ENCODE data around the gene LAMA2. TPM values are rescaled to one million over a fixed set of nuclear protein-coding genes. Genes with fewer than 3 reads are reported as not detected.

LAMA2 gene
- total RNA-seq, 1 donor from 2014 or later: 0.47 TPM

DNA sequence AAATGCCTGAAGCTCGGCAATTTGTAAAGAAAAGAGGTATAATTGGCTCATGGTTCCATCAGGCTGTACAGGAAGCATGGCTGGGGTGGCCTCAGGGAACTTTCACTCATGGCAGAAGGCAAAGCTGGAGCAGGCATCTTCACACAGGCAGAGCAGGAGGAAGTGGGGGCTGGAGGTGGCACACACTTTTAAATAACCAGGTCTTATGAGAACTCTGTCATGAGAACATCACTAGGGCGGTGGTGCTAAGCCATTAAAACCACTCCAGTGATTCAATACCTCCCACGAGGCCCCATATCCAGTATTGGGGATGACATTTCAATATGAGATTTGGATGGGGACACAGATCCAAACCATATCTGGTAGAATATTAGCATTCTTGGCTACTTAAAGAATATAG lies 481.8 kb downstream of the LAMA2 start:
- peaks cover 11% of the 10 kb centered on the region for H3K4me1 Mint-ChIP-seq
- intact Hi-C loops (cut with micrococcal nuclease): no loop called here
- DNase-seq: peak; percentile 15
- no peaks in the 10 kb centered on the region for H3K9me3 Mint-ChIP-seq
- no peaks in the 10 kb centered on the region for H3K36me3 Mint-ChIP-seq (ENCODE audit: low read depth)
- H3K27ac Mint-ChIP-seq: no peak overlapping the region
- H3K27me3 Mint-ChIP-seq: peaks cover 7% of the 10 kb centered on the region
- H3K4me3 Mint-ChIP-seq: no peak overlapping the region

DNA sequence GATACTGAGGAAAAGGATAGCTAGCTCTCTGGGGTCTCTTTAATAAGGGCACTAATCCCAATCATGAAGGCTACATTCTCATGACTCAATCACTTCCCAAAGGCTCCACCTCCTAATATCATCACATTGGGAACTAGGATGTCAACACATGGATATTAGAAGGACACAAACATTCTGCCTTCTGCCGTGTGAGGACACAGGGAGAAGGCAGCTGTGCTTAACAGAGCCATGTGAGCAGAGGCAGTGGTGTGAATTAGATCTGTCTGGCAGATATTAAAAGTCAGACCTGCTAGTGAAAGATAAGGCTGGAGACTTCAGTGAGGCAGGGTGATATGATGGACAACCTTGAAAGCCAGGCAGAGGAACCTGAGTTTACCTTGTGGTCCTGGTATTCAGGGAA lies 485.1 kb downstream of the LAMA2 start:
- intact Hi-C loops (cut with micrococcal nuclease): no loop called here
- H3K27me3 Mint-ChIP-seq: no peaks in the 10 kb centered on the region
- H3K4me3 Mint-ChIP-seq: no peak overlapping the region
- no peaks in the 10 kb centered on the region for H3K9me3 Mint-ChIP-seq
- peaks cover 19% of the 10 kb centered on the region for H3K4me1 Mint-ChIP-seq
- peak; percentile 50 for DNase-seq
- H3K27ac Mint-ChIP-seq: no peak overlapping the region
- no peaks in the 10 kb centered on the region for H3K36me3 Mint-ChIP-seq (ENCODE audit: low read depth)

DNA sequence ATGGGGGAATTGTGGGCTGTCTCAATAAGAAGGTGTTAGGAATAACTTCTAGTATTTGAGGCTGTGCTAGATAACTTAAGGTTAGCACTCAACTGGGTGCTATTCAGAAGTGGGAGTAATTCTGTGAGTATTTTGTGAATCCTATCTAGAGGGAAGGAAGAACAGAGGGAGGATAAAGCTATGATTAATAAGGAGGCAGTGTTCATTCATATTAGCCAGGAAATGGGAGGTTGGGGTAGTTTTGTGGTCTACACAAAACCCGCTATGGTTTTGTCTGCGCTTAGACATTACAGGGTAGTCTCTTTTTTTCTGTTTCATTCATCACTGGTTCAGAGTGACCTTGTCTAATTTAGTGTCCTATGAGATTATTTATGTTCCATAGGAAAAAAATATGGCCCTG lies 486.0 kb downstream of the LAMA2 start:
- no peaks in the 10 kb centered on the region for H3K27me3 Mint-ChIP-seq
- no peaks in the 10 kb centered on the region for H3K9me3 Mint-ChIP-seq
- intact Hi-C loops (cut with micrococcal nuclease): no loop called here
- peaks cover 19% of the 10 kb centered on the region for H3K4me1 Mint-ChIP-seq
- DNase-seq: peak; percentile 37
- H3K36me3 Mint-ChIP-seq (ENCODE audit: low read depth): no peaks in the 10 kb centered on the region
- H3K27ac Mint-ChIP-seq: no peak overlapping the region
- H3K4me3 Mint-ChIP-seq: no peak overlapping the region

DNA sequence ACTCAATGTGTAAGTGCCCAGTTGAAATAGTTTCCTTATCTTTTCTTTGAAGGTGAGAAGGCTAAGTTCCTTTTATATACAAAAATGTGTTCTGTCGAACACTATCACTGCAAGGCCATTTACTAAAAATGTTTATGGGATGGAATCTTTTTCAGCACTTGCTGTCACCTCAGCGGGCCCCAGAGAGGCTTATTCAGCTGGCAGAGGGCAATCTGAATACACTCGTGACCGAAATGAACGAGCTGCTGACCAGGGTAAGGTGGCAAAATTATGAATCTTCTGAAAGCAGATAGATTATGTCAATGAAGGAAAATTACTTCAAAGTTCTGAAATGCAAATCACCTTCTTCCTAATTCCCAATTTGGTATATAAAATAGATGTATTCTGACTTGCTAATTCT lies 486.8 kb downstream of the LAMA2 start:
- no peak overlapping the region for H3K4me3 Mint-ChIP-seq
- DNase-seq: peak; percentile 38
- H3K27ac Mint-ChIP-seq: no peak overlapping the region
- H3K4me1 Mint-ChIP-seq: peaks cover 17% of the 10 kb centered on the region
- no peaks in the 10 kb centered on the region for H3K9me3 Mint-ChIP-seq
- no peaks in the 10 kb centered on the region for H3K27me3 Mint-ChIP-seq
- no peaks in the 10 kb centered on the region for H3K36me3 Mint-ChIP-seq (ENCODE audit: low read depth)
- intact Hi-C loops (cut with micrococcal nuclease): no loop called here

DNA sequence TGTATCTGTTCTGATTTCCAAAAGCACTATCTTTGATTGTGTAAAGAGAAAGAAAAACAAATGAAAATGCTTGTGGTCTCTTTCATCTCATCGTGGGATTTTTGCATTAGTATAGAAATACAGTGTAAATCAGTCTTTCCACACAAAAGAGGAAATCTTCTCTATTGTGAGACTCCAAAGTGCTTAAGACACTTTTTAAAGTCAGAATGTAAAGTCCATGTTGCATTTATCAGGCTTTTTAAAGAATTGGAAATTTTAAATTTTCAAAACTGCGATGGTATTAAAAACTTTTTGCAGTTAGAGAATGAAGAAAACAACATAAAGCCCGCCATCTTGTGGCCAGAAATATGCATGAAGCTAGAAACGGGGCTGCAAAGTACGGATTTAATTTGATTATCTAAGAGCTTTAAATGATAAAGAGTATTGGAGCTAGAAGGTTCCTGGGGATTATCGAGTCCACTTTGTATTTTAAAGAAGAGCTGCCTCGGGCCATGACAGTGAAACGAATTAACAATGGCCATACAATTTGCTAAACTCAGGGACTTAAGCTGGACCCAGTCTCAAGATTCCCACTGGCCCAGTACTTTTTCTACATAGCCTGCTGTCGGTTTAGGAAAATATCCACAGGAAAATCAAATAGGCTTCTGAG lies 487.5 kb downstream of the LAMA2 start:
- H3K4me3 Mint-ChIP-seq: peak overlapping the region; percentile 24
- no peaks in the 10 kb centered on the region for H3K9me3 Mint-ChIP-seq
- DNase-seq: peak; percentile 79
- peaks cover 17% of the 10 kb centered on the region for H3K4me1 Mint-ChIP-seq
- intact Hi-C loops (cut with micrococcal nuclease): no loop called here
- H3K36me3 Mint-ChIP-seq (ENCODE audit: low read depth): no peaks in the 10 kb centered on the region
- no peaks in the 10 kb centered on the region for H3K27me3 Mint-ChIP-seq
- H3K27ac Mint-ChIP-seq: no peak overlapping the region

DNA sequence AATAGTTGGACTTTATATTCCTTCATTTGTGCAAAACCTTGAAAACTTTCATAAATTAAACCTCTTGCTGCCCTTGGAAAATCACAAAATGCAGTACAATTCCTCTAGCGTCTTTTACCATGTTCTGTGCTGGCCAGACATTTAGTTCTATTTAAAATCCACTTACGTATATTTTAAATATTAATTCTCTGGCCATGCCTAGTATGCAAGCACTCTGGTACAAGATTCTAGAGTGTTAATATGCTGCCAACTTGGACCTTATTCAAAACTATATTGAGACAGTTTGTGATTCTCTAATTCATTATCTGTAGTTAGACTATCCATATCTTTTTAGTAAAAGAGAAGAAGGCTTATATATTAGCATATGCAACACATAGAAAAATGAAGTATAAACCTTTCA lies 498.9 kb downstream of the LAMA2 start:
- no peaks in the 10 kb centered on the region for H3K36me3 Mint-ChIP-seq (ENCODE audit: low read depth)
- H3K9me3 Mint-ChIP-seq: peaks cover 4% of the 10 kb centered on the region
- H3K4me1 Mint-ChIP-seq: no peaks in the 10 kb centered on the region
- H3K27me3 Mint-ChIP-seq: peaks cover 9% of the 10 kb centered on the region
- DNase-seq: no peak
- intact Hi-C loops (cut with micrococcal nuclease): no loop called here
- no peak overlapping the region for H3K4me3 Mint-ChIP-seq
- no peak overlapping the region for H3K27ac Mint-ChIP-seq

DNA sequence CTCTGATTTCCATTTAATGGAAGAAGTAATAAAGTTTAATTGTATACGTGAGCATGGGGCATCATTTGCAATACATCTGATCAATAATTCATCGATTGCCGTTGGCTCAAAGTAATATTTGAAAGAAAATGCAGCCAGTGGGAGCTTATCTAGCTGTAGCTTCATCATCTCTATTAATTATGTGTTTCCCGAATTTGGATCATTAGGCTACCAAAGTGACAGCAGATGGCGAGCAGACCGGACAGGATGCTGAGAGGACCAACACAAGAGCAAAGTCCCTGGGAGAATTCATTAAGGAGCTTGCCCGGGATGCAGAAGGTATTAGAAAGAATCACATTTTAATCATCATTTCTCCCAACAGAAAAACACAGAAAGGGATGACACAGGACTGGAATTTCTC lies 500.0 kb downstream of the LAMA2 start:
- DNase-seq: no peak
- no peaks in the 10 kb centered on the region for H3K4me1 Mint-ChIP-seq
- H3K27me3 Mint-ChIP-seq: peaks cover 10% of the 10 kb centered on the region
- no peak overlapping the region for H3K27ac Mint-ChIP-seq
- no peak overlapping the region for H3K4me3 Mint-ChIP-seq
- intact Hi-C loops (cut with micrococcal nuclease): no loop called here
- no peaks in the 10 kb centered on the region for H3K36me3 Mint-ChIP-seq (ENCODE audit: low read depth)
- peaks cover 7% of the 10 kb centered on the region for H3K9me3 Mint-ChIP-seq

DNA sequence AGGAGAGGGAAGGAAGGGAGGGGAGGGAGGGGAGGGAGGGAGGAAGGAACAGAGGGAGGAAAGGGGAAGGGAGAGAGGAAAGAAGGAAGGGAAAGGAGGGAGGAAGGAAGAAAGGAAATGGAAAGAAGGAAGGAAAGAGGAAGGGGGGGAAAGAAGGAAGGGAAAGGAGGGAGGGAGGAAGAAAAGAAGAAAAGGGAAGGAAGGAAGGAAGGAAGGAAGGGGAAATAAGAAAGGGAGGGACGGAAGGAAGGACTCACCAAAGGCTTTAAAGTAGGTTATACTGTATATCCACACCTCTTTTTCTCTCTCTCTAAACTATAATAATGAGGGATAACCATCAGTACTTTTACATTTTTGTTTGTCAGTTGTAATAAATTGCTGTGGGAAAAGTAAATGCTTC lies 502.2 kb downstream of the LAMA2 start:
- peaks cover 10% of the 10 kb centered on the region for H3K27me3 Mint-ChIP-seq
- H3K9me3 Mint-ChIP-seq: peaks cover 10% of the 10 kb centered on the region
- DNase-seq: no peak
- no peak overlapping the region for H3K27ac Mint-ChIP-seq
- no peaks in the 10 kb centered on the region for H3K36me3 Mint-ChIP-seq (ENCODE audit: low read depth)
- intact Hi-C loops (cut with micrococcal nuclease): no loop called here
- H3K4me3 Mint-ChIP-seq: no peak overlapping the region
- no peaks in the 10 kb centered on the region for H3K4me1 Mint-ChIP-seq

DNA sequence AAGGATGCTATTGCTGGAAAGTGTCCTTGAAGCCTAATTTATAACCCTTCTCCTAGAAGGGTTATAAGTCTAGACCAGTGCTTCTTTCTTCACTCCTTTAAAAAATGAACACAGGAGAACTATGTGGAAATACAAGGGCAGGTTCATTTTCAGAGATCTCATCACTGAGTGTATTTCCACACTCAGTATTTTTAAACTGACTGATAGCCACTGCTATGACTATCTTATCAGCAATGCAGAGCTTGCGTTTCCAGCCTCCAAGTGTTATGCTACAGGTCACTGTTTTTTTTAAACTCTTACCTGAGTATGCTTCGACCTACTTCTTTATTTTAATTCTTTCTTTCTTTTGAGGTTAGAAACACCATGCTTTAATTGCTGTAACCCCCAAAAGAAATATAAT lies 508.0 kb downstream of the LAMA2 start:
- no peak for DNase-seq
- H3K9me3 Mint-ChIP-seq: peaks cover 6% of the 10 kb centered on the region
- no peak overlapping the region for H3K27ac Mint-ChIP-seq
- no peak overlapping the region for H3K4me3 Mint-ChIP-seq
- no peaks in the 10 kb centered on the region for H3K4me1 Mint-ChIP-seq
- H3K36me3 Mint-ChIP-seq (ENCODE audit: low read depth): no peaks in the 10 kb centered on the region
- H3K27me3 Mint-ChIP-seq: peaks cover 5% of the 10 kb centered on the region
- intact Hi-C loops (cut with micrococcal nuclease): no loop called here

DNA sequence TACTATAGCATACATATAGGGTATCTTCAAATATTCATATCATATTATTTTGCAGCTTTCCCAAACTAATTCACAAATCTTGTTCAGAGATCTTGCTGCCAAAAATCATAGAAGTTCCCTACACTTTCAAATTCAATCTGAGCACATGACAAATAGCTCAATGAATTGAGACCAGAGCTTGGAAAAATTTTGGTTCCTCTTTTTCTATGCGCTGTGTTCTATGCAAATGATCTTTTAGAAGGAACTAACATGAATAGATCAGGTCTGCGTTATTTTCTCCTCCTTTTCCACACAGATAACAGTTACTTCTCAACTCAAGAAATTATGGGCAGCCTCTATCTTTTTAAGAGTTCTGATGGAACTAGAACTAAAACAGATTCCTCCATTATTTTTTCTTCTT lies 510.7 kb downstream of the LAMA2 start:
- intact Hi-C loops (cut with micrococcal nuclease): no loop called here
- no peak overlapping the region for H3K27ac Mint-ChIP-seq
- no peak overlapping the region for H3K4me3 Mint-ChIP-seq
- H3K9me3 Mint-ChIP-seq: no peaks in the 10 kb centered on the region
- peaks cover 4% of the 10 kb centered on the region for H3K27me3 Mint-ChIP-seq
- no peaks in the 10 kb centered on the region for H3K36me3 Mint-ChIP-seq (ENCODE audit: low read depth)
- no peak for DNase-seq
- no peaks in the 10 kb centered on the region for H3K4me1 Mint-ChIP-seq

DNA sequence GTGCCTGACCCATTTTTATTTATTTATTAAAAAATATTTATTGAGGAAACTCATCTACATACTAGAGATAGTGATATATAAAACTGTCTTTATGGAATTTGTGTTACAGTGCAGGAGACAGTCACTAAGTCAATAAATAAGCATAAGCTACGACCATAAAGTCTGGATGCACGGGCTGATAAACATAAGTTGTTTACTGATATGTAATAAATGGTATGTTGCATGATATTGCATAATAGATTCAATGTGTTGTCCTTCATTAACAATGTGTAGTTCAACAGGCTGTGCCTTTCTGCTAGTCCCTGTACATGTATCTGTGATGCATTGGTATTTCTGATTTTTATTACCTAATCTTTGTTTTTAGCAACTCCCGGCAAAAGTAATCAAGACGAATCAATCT lies 515.8 kb downstream of the LAMA2 start:
- H3K27ac Mint-ChIP-seq: no peak overlapping the region
- no peak for DNase-seq
- intact Hi-C loops (cut with micrococcal nuclease): no loop called here
- no peaks in the 10 kb centered on the region for H3K27me3 Mint-ChIP-seq
- H3K36me3 Mint-ChIP-seq (ENCODE audit: low read depth): no peaks in the 10 kb centered on the region
- H3K9me3 Mint-ChIP-seq: no peaks in the 10 kb centered on the region
- H3K4me1 Mint-ChIP-seq: no peaks in the 10 kb centered on the region
- no peak overlapping the region for H3K4me3 Mint-ChIP-seq

DNA sequence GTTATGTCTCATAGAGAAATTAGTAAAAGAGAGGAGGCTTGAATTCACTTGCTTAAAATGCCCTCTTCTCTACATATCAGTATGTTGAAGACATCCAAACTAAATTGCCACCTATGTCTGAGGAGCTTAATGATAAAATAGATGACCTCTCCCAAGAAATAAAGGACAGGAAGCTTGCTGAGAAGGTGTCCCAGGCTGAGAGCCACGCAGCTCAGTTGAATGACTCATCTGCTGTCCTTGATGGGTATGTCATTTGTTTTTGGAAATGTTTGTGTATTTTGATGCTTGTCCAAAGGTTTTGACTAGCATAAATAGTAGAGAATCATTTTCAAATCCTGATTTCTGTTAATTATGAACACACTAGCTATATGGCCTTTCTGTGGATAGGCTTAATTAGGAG lies 519.3 kb downstream of the LAMA2 start:
- H3K4me1 Mint-ChIP-seq: no peaks in the 10 kb centered on the region
- H3K4me3 Mint-ChIP-seq: no peak overlapping the region
- no peaks in the 10 kb centered on the region for H3K9me3 Mint-ChIP-seq
- no peaks in the 10 kb centered on the region for H3K36me3 Mint-ChIP-seq (ENCODE audit: low read depth)
- DNase-seq: no peak
- intact Hi-C loops (cut with micrococcal nuclease): no loop called here
- H3K27me3 Mint-ChIP-seq: peaks cover 3% of the 10 kb centered on the region
- H3K27ac Mint-ChIP-seq: no peak overlapping the region

DNA sequence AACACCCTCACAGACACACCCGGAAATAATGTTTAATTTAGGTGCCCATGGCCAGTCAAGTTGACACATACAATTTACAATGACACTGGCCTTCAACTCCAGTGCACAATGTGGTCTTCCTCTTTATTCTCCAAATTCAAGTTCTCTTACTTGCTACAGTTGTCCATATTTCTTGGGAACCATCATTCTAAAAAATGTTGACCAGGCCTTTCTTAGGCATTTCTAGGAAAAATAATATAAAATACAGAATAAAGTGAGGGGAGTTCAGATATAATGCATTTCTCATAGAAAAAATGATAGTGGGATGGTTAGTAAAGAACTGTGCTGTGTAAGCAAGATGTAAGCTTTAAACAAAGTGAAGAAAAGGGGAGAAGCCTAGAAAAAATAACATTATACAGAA lies 528.2 kb downstream of the LAMA2 start:
- peaks cover 6% of the 10 kb centered on the region for H3K9me3 Mint-ChIP-seq

DNA sequence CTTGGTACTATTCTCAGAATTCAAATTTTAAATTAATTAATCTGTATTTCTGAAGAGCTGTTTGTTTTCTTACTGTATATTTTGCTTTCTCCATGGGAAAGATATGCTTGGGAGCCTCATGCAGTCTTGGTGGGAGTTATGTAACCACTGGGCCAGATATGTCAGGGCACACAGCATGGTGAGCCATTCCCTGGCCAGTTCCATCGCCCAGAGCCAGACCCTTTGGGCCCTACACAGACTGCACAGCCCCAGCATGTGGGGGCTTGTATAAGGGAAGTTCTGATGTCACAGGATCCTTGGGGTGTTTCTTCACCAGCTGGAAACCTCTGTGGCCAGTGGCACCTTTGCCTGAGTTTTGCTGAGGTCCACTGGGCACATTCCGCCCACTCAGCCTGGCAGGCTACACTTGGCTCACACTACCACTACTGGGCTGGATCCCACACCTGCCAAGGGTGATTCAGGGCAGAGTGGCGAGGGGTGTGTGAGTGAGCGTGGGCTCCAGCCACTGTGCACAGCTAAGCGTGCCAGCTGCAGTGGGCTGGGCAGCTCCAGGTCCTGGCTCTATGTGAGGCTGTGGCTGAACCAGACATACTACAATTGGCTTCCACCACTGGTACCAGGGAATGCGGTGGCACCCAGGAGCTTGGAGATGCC lies 533.5 kb downstream of the LAMA2 start:
- no peaks in the 10 kb centered on the region for H3K4me1 Mint-ChIP-seq
- no peak for DNase-seq
- intact Hi-C loops (cut with micrococcal nuclease): no loop called here
- H3K9me3 Mint-ChIP-seq: no peaks in the 10 kb centered on the region
- H3K27me3 Mint-ChIP-seq: peaks cover 3% of the 10 kb centered on the region
- no peak overlapping the region for H3K27ac Mint-ChIP-seq
- no peaks in the 10 kb centered on the region for H3K36me3 Mint-ChIP-seq (ENCODE audit: low read depth)
- no peak overlapping the region for H3K4me3 Mint-ChIP-seq

More for the DNA sequence above, 528.2 kb downstream of the LAMA2 start:
- Mint-ChIP-seq H3K4me1 (peaks cover 3% of the 10 kb centered on the region), H3K4me3 (no peak overlapping the region), H3K27me3 (no peaks in the 10 kb centered on the region), H3K36me3 (ENCODE audit: low read depth) (no peaks in the 10 kb centered on the region), H3K27ac (no peak overlapping the region)
- intact Hi-C loops (cut with micrococcal nuclease): no loop called here
- DNase-seq: no peak

Data from activated CD4-positive, alpha-beta T cell treated with anti-CD3 and anti-CD28 coated beads, Interleukin-2, amount 10 ng/mL, durations not matched to agents 24 days and 14 days (primary cell).